Measurements from ENCODE around the gene ADAM17.

GRCh38 chr2:9570182-9571060 is 14.8 kb upstream of the ADAM17 start:
- TF ChIP-seq CTCF (IDR thresholded peaks at IDR 0.05; ENCODE audit: low read depth, low read length, poor library complexity, severe bottlenecking) (no peak), EZH2phosphoT487 (IDR thresholded peaks at IDR 0.05; ENCODE audit: borderline replicate concordance, low read length) (no peak)

Data from DOHH2 (cell line).